H1 (cell line): ENCODE data around the gene LLGL2. TPM values are rescaled to one million over a fixed set of nuclear protein-coding genes. Genes with fewer than 3 reads are reported as not detected.

ENCODE experiments used
- CTCF ChIA-PET: fragments of 300-600 bp; sonication (Branson Sonifier 250); formaldehyde crosslinking; loops from one replicate; lab custom pipeline; 2021; ENCODE audit not compliant: partially characterized antibody; lab: Charles Lee
- POLR2A ChIA-PET: fragments of 300-600 bp; sonication (Branson Sonifier 250); formaldehyde crosslinking; loops from one replicate; lab custom pipeline; 2021; ENCODE audit warnings: inconsistent platforms; ENCODE audit not compliant: partially characterized antibody; lab: Charles Lee
- DNase-seq, 2 experiments: peaks; one replicate each; pipeline versions ENCODE4 v3.0.0 to v3.0.0-alpha.2; 2010 to 2022; ENCODE audit warnings: low spot score in 2 of 2, low read depth in 1 of 2, mixed read lengths in 1 of 2
- FAIRE-seq: peaks from 2 replicates; lab custom pipeline; 2011; peaks lifted over from hg19 to GRCh38; lab: Jason Lieb, UNC
- H2AFZ ChIP-seq: 2 replicates; pipeline ENCODE4 v1.8.1; 2012; ENCODE audit warnings: low read length, inconsistent platforms
- H2AK5ac ChIP-seq: 2 replicates; pipeline ENCODE4 v1.6.1; 2013; ENCODE audit warnings: low read depth, low read length
- H2BK120ac ChIP-seq: replicated peaks from 2 replicates; pipeline ENCODE3; 2013; ENCODE audit warnings: low read depth, low read length, inconsistent platforms
- H2BK12ac ChIP-seq: 2 replicates; pipeline ENCODE4 v1.6.1; 2013; ENCODE audit warnings: low read depth, low read length
- H2BK15ac ChIP-seq: 2 replicates; pipeline ENCODE4 v1.6.1; 2013; ENCODE audit warnings: low read length
- H2BK20ac ChIP-seq: 2 replicates; pipeline ENCODE4 v1.6.1; 2013; ENCODE audit warnings: low read length
- H2BK5ac ChIP-seq: 2 replicates; pipeline ENCODE4 v1.6.1; 2013; ENCODE audit warnings: low read depth, low read length
- H3K14ac ChIP-seq: 2 replicates; pipeline ENCODE4 v1.6.1; 2013; ENCODE audit warnings: inconsistent platforms; ENCODE audit not compliant: insufficient read length
- H3K18ac ChIP-seq: 2 replicates; pipeline ENCODE4 v1.6.1; 2013; ENCODE audit warnings: low read length; ENCODE audit errors: extremely low read depth
- H3K23ac ChIP-seq: 2 replicates; pipeline ENCODE4 v1.6.1; 2013; ENCODE audit warnings: inconsistent platforms; ENCODE audit not compliant: insufficient read length
- H3K23me2 ChIP-seq: 2 replicates; pipeline ENCODE4 v1.6.1; 2013; ENCODE audit warnings: low read depth, low read length
- H3K27ac ChIP-seq: 2 replicates; pipeline ENCODE4 v1.6.1; 2011; ENCODE audit warnings: low read depth, low read length, inconsistent platforms
- H3K27me3 ChIP-seq, 4 experiments: replicated peaks in 1 of 4; 1 replicate in 1 of 4; 2 replicates in 3 of 4; pipeline versions ENCODE4 v1.6.1 to v1.8.1; 2011 to 2013; ENCODE audit warnings: low read length in 3 of 4, mild to moderate bottlenecking in 3 of 4, inconsistent platforms in 2 of 4, mixed read lengths in 2 of 4, moderate library complexity in 1 of 4; ENCODE audit not compliant: control insufficient read depth in 3 of 4, insufficient read depth in 3 of 4; ENCODE audit errors: extremely low read depth in 1 of 4
- H3K36me3 ChIP-seq, 4 experiments: 2 replicates each; pipeline versions ENCODE4 v1.6.1 to v1.8.1; 2011 to 2013; ENCODE audit warnings: mild to moderate bottlenecking in 4 of 4, low read length in 3 of 4, moderate library complexity in 2 of 4, control low read depth in 1 of 4, inconsistent platforms in 1 of 4; ENCODE audit not compliant: insufficient read depth in 4 of 4, control insufficient read depth in 2 of 4
- H3K4ac ChIP-seq: replicated peaks from 2 replicates; pipeline ENCODE3; 2013; ENCODE audit warnings: low read length, low read depth, mixed read lengths, inconsistent platforms; ENCODE audit not compliant: insufficient read length
- H3K4me1 ChIP-seq, 4 experiments: replicated peaks in 1 of 4; 1 replicate in 1 of 4; 2 replicates in 3 of 4; pipeline versions ENCODE4 v1.6.1 to v1.8.1; 2011 to 2013; ENCODE audit warnings: low read length in 3 of 4, inconsistent platforms in 2 of 4, mixed read lengths in 1 of 4; ENCODE audit not compliant: insufficient read depth in 4 of 4, control insufficient read depth in 3 of 4
- H3K4me2 ChIP-seq, 2 experiments: 2 replicates each; pipeline versions ENCODE4 v1.6.1 to v1.8.1; 2011 to 2013; ENCODE audit warnings: low read depth in 2 of 2, low read length in 2 of 2, control low read depth in 1 of 2, inconsistent platforms in 1 of 2, mild to moderate bottlenecking in 1 of 2; ENCODE audit not compliant: insufficient read depth in 1 of 2
- H3K4me3 ChIP-seq, 4 experiments: fragments of 200-600, 300-600 bp in 1 of 4; sonication (generic), shearing (Covaris generic), sonication (Bioruptor Twin) in 1 of 4; 2 replicates each; pipeline versions ENCODE4 v1.5.1 to v1.8.1; 2011 to 2016; ENCODE audit warnings: low read length in 4 of 4, low read depth in 3 of 4, control low read depth in 2 of 4, inconsistent platforms in 2 of 4, mild to moderate bottlenecking in 2 of 4, mixed read lengths in 1 of 4, moderate library complexity in 1 of 4; ENCODE audit not compliant: insufficient read depth in 2 of 4; ENCODE audit errors: extremely low read depth in 1 of 4
- H3K56ac ChIP-seq: replicated peaks from 2 replicates; pipeline ENCODE3; 2013; ENCODE audit warnings: low read depth, mild to moderate bottlenecking, mixed read lengths, low read length, inconsistent platforms; ENCODE audit not compliant: insufficient read length
- H3K79me1 ChIP-seq: 2 replicates; pipeline ENCODE4 v1.6.1; 2013; ENCODE audit warnings: low read depth, low read length, control low read depth
- H3K79me2 ChIP-seq, 2 experiments: 2 replicates each; pipeline versions ENCODE4 v1.6.1 to v1.8.1; 2012 to 2013; ENCODE audit warnings: low read length in 2 of 2, mild to moderate bottlenecking in 2 of 2, inconsistent platforms in 1 of 2; ENCODE audit not compliant: insufficient read depth in 2 of 2, control insufficient read depth in 1 of 2
- H3K9ac ChIP-seq, 4 experiments: replicated peaks in 1 of 4; 1 replicate in 1 of 4; 2 replicates in 3 of 4; pipeline versions ENCODE4 v1.6.1 to v1.8.1; 2011 to 2013; ENCODE audit warnings: low read depth in 3 of 4, low read length in 3 of 4, control low read depth in 2 of 4, mild to moderate bottlenecking in 2 of 4, moderate library complexity in 2 of 4, inconsistent platforms in 1 of 4; ENCODE audit errors: extremely low read depth in 1 of 4
- H3K9me3 ChIP-seq, 2 experiments: 2 replicates each; pipeline versions ENCODE4 v1.6.1 to v1.8.1; 2012 to 2013; ENCODE audit warnings: mild to moderate bottlenecking in 2 of 2, moderate library complexity in 2 of 2, control low read depth in 1 of 2, inconsistent platforms in 1 of 2, low read depth in 1 of 2, low read length in 1 of 2, mixed read lengths in 1 of 2; ENCODE audit not compliant: insufficient read depth in 2 of 2
- H4K20me1 ChIP-seq, 2 experiments: replicated peaks in 1 of 2; 2 replicates each; pipeline versions ENCODE3 to v1.8.1; 2011 to 2013; ENCODE audit warnings: inconsistent platforms in 2 of 2, low read length in 2 of 2, mild to moderate bottlenecking in 1 of 2; ENCODE audit not compliant: insufficient read depth in 2 of 2, control insufficient read depth in 1 of 2
- H4K5ac ChIP-seq: 2 replicates; pipeline ENCODE4 v1.6.1; 2013; ENCODE audit warnings: low read length, low read depth, mixed read lengths, inconsistent platforms; ENCODE audit not compliant: insufficient read length
- H4K8ac ChIP-seq: 2 replicates; pipeline ENCODE4 v1.8.0; 2013; ENCODE audit warnings: mild to moderate bottlenecking, moderate library complexity, low read length, inconsistent platforms; ENCODE audit not compliant: insufficient read depth; ENCODE audit errors: extremely low read depth
- H4K91ac ChIP-seq: replicated peaks from 2 replicates; pipeline ENCODE3; 2013; ENCODE audit warnings: low read length, mixed read lengths, inconsistent platforms; ENCODE audit not compliant: insufficient read length
- BRCA1 ChIP-seq: IDR thresholded peaks from 2 replicates; pipeline ENCODE4 v1.6.1; 2012; ENCODE audit warnings: low read depth, low read length, improper control_type of control experiment
- CHD1 ChIP-seq: IDR thresholded peaks from 2 replicates; pipeline ENCODE4 v1.6.1; 2012; ENCODE audit warnings: low read depth, low read length, improper control_type of control experiment
- CTCF ChIP-seq, 3 experiments: IDR thresholded peaks; 1 replicate in 2 of 3; 2 replicates in 1 of 3; pipeline versions ENCODE4 v1.5.1 to v1.6.1; 2011; ENCODE audit warnings: low read length in 3 of 3, mild to moderate bottlenecking in 3 of 3, inconsistent platforms in 2 of 3, low read depth in 1 of 3, moderate library complexity in 1 of 3; ENCODE audit not compliant: insufficient read depth in 1 of 3; ENCODE audit errors: control extremely low read depth in 1 of 3
- POU5F1 ChIP-seq: IDR thresholded peaks from 2 replicates; pipeline ENCODE4 v1.6.1; 2011; ENCODE audit warnings: low read depth, mild to moderate bottlenecking, low read length, moderate library complexity
- RAD21 ChIP-seq, 2 experiments: IDR thresholded peaks in 1 of 2; conservative IDR thresholded peaks in 1 of 2; 2 replicates each; pipeline ENCODE4 v1.6.1; 2011; ENCODE audit warnings: low read depth in 2 of 2, low read length in 2 of 2, improper control_type of control experiment in 1 of 2, inconsistent platforms in 1 of 2, mild to moderate bottlenecking in 1 of 2, moderate library complexity in 1 of 2
- RBBP5 ChIP-seq: IDR thresholded peaks from 2 replicates; pipeline ENCODE4 v1.7.1; 2012; ENCODE audit warnings: low read depth, mild to moderate bottlenecking, inconsistent platforms, low read length, moderate library complexity, borderline replicate concordance
- SIN3A ChIP-seq, 2 experiments: IDR thresholded peaks in 1 of 2; conservative IDR thresholded peaks in 1 of 2; 2 replicates each; pipeline ENCODE4 v1.6.1; 2011 to 2012; ENCODE audit warnings: low read length in 2 of 2, improper control_type of control experiment in 1 of 2, low read depth in 1 of 2, mild to moderate bottlenecking in 1 of 2
- SRF ChIP-seq: IDR thresholded peaks from 2 replicates; pipeline ENCODE4 v1.6.1; 2011; ENCODE audit warnings: mild to moderate bottlenecking, low read depth, low read length, moderate library complexity
- TAF1 ChIP-seq: IDR thresholded peaks from 2 replicates; pipeline ENCODE4 v1.6.1; 2011; ENCODE audit warnings: mild to moderate bottlenecking, low read depth, low read length
- TCF12 ChIP-seq: IDR thresholded peaks from 2 replicates; pipeline ENCODE4 v1.6.1; 2011; ENCODE audit warnings: low read depth, mild to moderate bottlenecking, low read length
- WGBS, 2 experiments: shearing (Covaris generic) in 1 of 2; methylation state at CpG; one replicate each; pipeline versions ENCODE4 v1.1.6 to v1.1.7; 2013 to 2015; ENCODE audit warnings: low lambda C conversion rate in 2 of 2, mixed read lengths in 2 of 2, inconsistent platforms in 1 of 2, low coverage in 1 of 2, missing lambda C conversion rate in 1 of 2; ENCODE audit not compliant: insufficient replicate concordance in 2 of 2, insufficient coverage in 1 of 2, insufficient read length in 1 of 2; ENCODE audit errors: extremely low coverage in 1 of 2, missing lambda C conversion rate in 1 of 2; 5-methylcytosine and 5-hydroxymethylcytosine counted together
- polyA plus RNA-seq, 7 experiments: library from polyadenylated mRNA; depleted of rRNA in 3 of 7; stranded (reverse) in 5 of 7; unstranded in 2 of 7; fragments of >200 nt in 5 of 7; fragments of 200-250 nt in 2 of 7; gene quantifications; 1 replicate in 5 of 7; 2 replicates in 1 of 7; 4 replicates in 1 of 7; pipeline versions ENCODE4 v1.2.1 to v1.2.3, GENCODE V29; 2011 to 2013; ENCODE audit warnings: missing spikeins in 2 of 7, mixed read lengths in 2 of 7
- total RNA-seq: library from RNA; stranded (reverse); fragmentation: NEBNext Ultra II Directional; extraction: Animal tissue kit (Norgen Biotek cat#: 25700); gene quantifications from 2 replicates; pipeline ENCODE4 v1.2.1, GENCODE V29; 2021

The LLGL2 gene
- total and polyA plus RNA-seq, 2 of the 8 experiments (the other 6 are each of a cell fraction or from before 2014, with no cell fraction given), result 64.5 to 77.1 TPM

GRCh38 chr17:75516255-75516618 is 9.3 kb upstream of the LLGL2 start, which contains the start of gene TSEN54:
TSS of gene TSEN54 (plus strand) at chr17:75516528. CDS start at chr17:75516561, 33 bp downstream.
- peak within 1 kb of the TSS; percentile 82; the same call in 1 of the 2 replicates for H2BK5ac ChIP-seq
- peak within 1 kb of the TSS; percentile 54 for H4K91ac ChIP-seq
- no peak for FAIRE-seq
- no peak within 1 kb of the TSS for H2BK20ac ChIP-seq
- no peak within 1 kb of the TSS for H3K56ac ChIP-seq
- H3K79me1 ChIP-seq, result peaks cover 3% of the 10 kb centered on the region
- no peak within 1 kb of the TSS for H2BK12ac ChIP-seq
- peak within 1 kb of the TSS; percentile 97 for H4K5ac ChIP-seq
- H3K4ac ChIP-seq, result no peak within 1 kb of the TSS
- peak within 1 kb of the TSS; percentile 79 to 92 (median 82) for H3K4me3 ChIP-seq
- H4K20me1 ChIP-seq, result peaks cover 2 to 31% of the 10 kb centered on the region in 2 experiments
- H2AK5ac ChIP-seq, result no peak within 1 kb of the TSS
- H3K9ac ChIP-seq, result peak within 1 kb of the TSS in 2 of 4 experiments; percentile 13 to 31; a peak in 2 of 7 replicates
- no peak within 1 kb of the TSS for H2BK120ac ChIP-seq
- POLR2A ChIA-PET, result interaction anchor here (0.7 to 2.5 kb wide), 9 partner anchors 9 to 74 kb away, joined by 3 to 23 read pairs (median 4); partner anchors contain the start of gene LLGL2
- no peak within 1 kb of the TSS; the same call in 1 of the 2 replicates for H3K27ac ChIP-seq
- H3K79me2 ChIP-seq, result peaks cover 0 to 16% of the 10 kb centered on the region in 2 experiments; a peak in 1 of 4 replicates
- no peaks in the 10 kb centered on the region for H3K9me3 ChIP-seq
- no peak within 1 kb of the TSS for H3K14ac ChIP-seq
- no peak within 1 kb of the TSS for H4K8ac ChIP-seq
- no peaks in the 10 kb centered on the region for H3K27me3 ChIP-seq
- H3K23ac ChIP-seq, result no peak within 1 kb of the TSS
- H3K4me1 ChIP-seq, result peaks cover 0 to 14% (median 8%) of the 10 kb centered on the region in 4 experiments; a peak in 6 of 7 replicates
- WGBS, 2 experiments, result 0% methylated on average over 15 of the region's 45 CpGs; no CpG with 5 or more reads in 1 of the 2 experiments
- peaks cover 0 to 12% (median 4%) of the 10 kb centered on the region in 4 experiments; a peak in 3 of 8 replicates for H3K36me3 ChIP-seq
- H3K18ac ChIP-seq, result peak within 1 kb of the TSS; percentile 97
- H3K4me2 ChIP-seq, result peak within 1 kb of the TSS; percentile 86 to 99
- H2AFZ ChIP-seq, result peak within 1 kb of the TSS; percentile 66; the same call in 1 of the 2 replicates
- CTCF ChIA-PET, result interaction anchor here (0.6 to 3.3 kb wide), 21 partner anchors 9 to 595 kb away, joined by 3 to 18 read pairs (median 4); partner anchors contain the start of genes LLGL2, SLC25A19, SMIM5 and WBP2
- peak in 1 of 2 experiments; percentile 93 for DNase-seq
- no peak within 1 kb of the TSS for H2BK15ac ChIP-seq
- H3K23me2 ChIP-seq, result peaks cover 18% of the 10 kb centered on the region
- no peak for TF ChIP-seq TCF12
- TF ChIP-seq POU5F1, result no peak
- 0 out of 4 replicates have a peak, but pooled peaks of 1 of the 2 experiments have one; percentile 13 for TF ChIP-seq SIN3A (conservative IDR thresholded peaks at IDR 0.05 in 1 of 2, IDR thresholded peaks at IDR 0.05 in 1 of 2; ENCODE audit: low read depth in 1 of 2, low read length in 2 of 2)
- TF ChIP-seq RBBP5, result no peak
- no peak; the same call in 1 of the 2 replicates for TF ChIP-seq TAF1
- TF ChIP-seq SRF, result no peak
- no peak for TF ChIP-seq CHD1
- no peak for TF ChIP-seq RAD21 (IDR thresholded peaks at IDR 0.05 in 1 of 2, conservative IDR thresholded peaks at IDR 0.05 in 1 of 2; ENCODE audit: low read depth in 2 of 2, low read length in 2 of 2)
- no peak for TF ChIP-seq CTCF (IDR thresholded peaks at IDR 0.05; ENCODE audit: control extremely low read depth in 1 of 3, insufficient read depth in 1 of 3, low read depth in 1 of 3, low read length in 3 of 3)
- TF ChIP-seq BRCA1, result no peak
